Measurements from ENCODE around the gene TM9SF1. TPM values are rescaled to one million over a fixed set of nuclear protein-coding genes. Genes with fewer than 3 reads are reported as not detected.

The TM9SF1 gene
- total RNA-seq, 1 donor from 2014 or later: 47.4 TPM

- Mint-ChIP-seq H3K9me3 (no peaks in the 10 kb centered on the region), H3K27me3 (ENCODE audit: low read depth) (no peaks in the 10 kb centered on the region), H3K27ac (ENCODE audit: unreplicated experiment) (no peak overlapping the region), H3K36me3 (ENCODE audit: low read depth) (peaks cover 9% of the 10 kb centered on the region), H3K4me1 (peaks cover 41% of the 10 kb centered on the region), H3K4me3 (peak overlapping the region; percentile 70)
- TF ChIP-seq CTCF (conservative IDR thresholded peaks at IDR 0.05): no peak
- DNase-seq (ENCODE audit: low read depth, low spot score): no peak
These were observed 39.1 kb upstream of the TM9SF1 start for GRCh38 chr14:24234095-24235005.

- H3K27me3 Mint-ChIP-seq (ENCODE audit: low read depth): no peaks in the 10 kb centered on the region
- H3K36me3 Mint-ChIP-seq (ENCODE audit: low read depth): peaks cover 9% of the 10 kb centered on the region
- peak overlapping the region; percentile 92 for H3K4me3 Mint-ChIP-seq
- peaks cover 41% of the 10 kb centered on the region for H3K4me1 Mint-ChIP-seq
- H3K27ac Mint-ChIP-seq (ENCODE audit: unreplicated experiment): no peak overlapping the region
- DNase-seq (ENCODE audit: low read depth, low spot score): no peak
- no peak for TF ChIP-seq CTCF (conservative IDR thresholded peaks at IDR 0.05)
- H3K9me3 Mint-ChIP-seq: no peaks in the 10 kb centered on the region
These were observed 38.3 kb upstream of the TM9SF1 start for GRCh38 chr14:24233538-24233866.

- no peak for DNase-seq (ENCODE audit: low read depth, low spot score)
- Mint-ChIP-seq H3K27ac (ENCODE audit: unreplicated experiment) (peak within 1 kb of the TSS; percentile 94), H3K4me3 (peak within 1 kb of the TSS; percentile 92), H3K9me3 (no peaks in the 10 kb centered on the region), H3K4me1 (peaks cover 41% of the 10 kb centered on the region), H3K36me3 (ENCODE audit: low read depth) (peaks cover 6% of the 10 kb centered on the region), H3K27me3 (ENCODE audit: low read depth) (no peaks in the 10 kb centered on the region)
- TF ChIP-seq CTCF (conservative IDR thresholded peaks at IDR 0.05): no peak
These were observed 37.6 kb upstream of the TM9SF1 start, which contains the start of gene GMPR2 for GRCh38 chr14:24232645-24233537. TSS of gene GMPR2 (plus strand) at chr14:24232929. CDS start at chr14:24233254, 325 bp downstream.

- peak; percentile 67 for DNase-seq (ENCODE audit: low read depth, low spot score)
- peak within 1 kb of the TSS; percentile 94 for H3K27ac Mint-ChIP-seq (ENCODE audit: unreplicated experiment)
- H3K36me3 Mint-ChIP-seq (ENCODE audit: low read depth): peaks cover 3% of the 10 kb centered on the region
- TF ChIP-seq CTCF (conservative IDR thresholded peaks at IDR 0.05): no peak
- peak within 1 kb of the TSS; percentile 92 for H3K4me3 Mint-ChIP-seq
- no peaks in the 10 kb centered on the region for H3K9me3 Mint-ChIP-seq
- no peaks in the 10 kb centered on the region for H3K27me3 Mint-ChIP-seq (ENCODE audit: low read depth)
- H3K4me1 Mint-ChIP-seq: peaks cover 44% of the 10 kb centered on the region
These were observed 36.9 kb upstream of the TM9SF1 start, which contains the start of gene NEDD8 for GRCh38 chr14:24232121-24232644. TSS of gene NEDD8 (minus strand) at chr14:24232367. CDS start at chr14:24232267, 100 bp downstream.
